ENCODE measurements around the gene MCEMP1. TPM values are rescaled to one million over a fixed set of nuclear protein-coding genes. Genes with fewer than 3 reads are reported as not detected.

Gene MCEMP1
- total RNA-seq, 2 experiments from 2014 or later: not detected

- ChIA-PET POLR2A (interaction anchor here (0.5 kb wide), 1 partner anchor 56 kb away, joined by 6 read pairs; the partner anchor contains the start of genes PET100 and XAB2), CTCF (interaction anchor here (1.2 to 1.3 kb wide), 2 partner anchors 33 to 106 kb away, joined by 3 read pairs; no protein-coding TSS in a partner anchor)
Measured at GRCh38 chr19:7685546-7686445, 8.9 kb downstream of the MCEMP1 start.

GRCh38 chr19:7687177-7687576 is 10.3 kb downstream of the MCEMP1 start:
- ChIA-PET CTCF (no interaction called here), POLR2A (no interaction called here)

- CTCF ChIA-PET: no interaction called here
- POLR2A ChIA-PET: no interaction called here
Measured at GRCh38 chr19:7689165-7689564, 12.3 kb downstream of the MCEMP1 start.

- CTCF ChIA-PET: interaction anchor here (0.9 kb wide), 1 partner anchor 10 kb away, joined by 3 read pairs; the partner anchor contains the start of gene TRAPPC5
Measured at GRCh38 chr19:7690779-7691258, 13.9 kb downstream of the MCEMP1 start.

GRCh38 chr19:7691497-7691896 is 14.6 kb downstream of the MCEMP1 start:
- CTCF ChIA-PET: interaction anchor here (0.9 kb wide), 1 partner anchor 11 kb away, joined by 3 read pairs; the partner anchor contains the start of gene TRAPPC5
- POLR2A ChIA-PET: no interaction called here

More at GRCh38 chr19:7690779-7691258, 13.9 kb downstream of the MCEMP1 start:
- POLR2A ChIA-PET: no interaction called here

GRCh38 chr19:7692417-7693088 is 15.7 kb downstream of the MCEMP1 start:
- CTCF ChIA-PET: no interaction called here
- POLR2A ChIA-PET: no interaction called here

GRCh38 chr19:7694499-7694898 is 17.6 kb downstream of the MCEMP1 start:
- CTCF ChIA-PET: interaction anchor here (0.7 kb wide), 1 partner anchor 89 kb away, joined by 3 read pairs; no protein-coding TSS in a partner anchor

GRCh38 chr19:7697721-7698287 is 20.9 kb downstream of the MCEMP1 start:
- POLR2A ChIA-PET: no interaction called here
- CTCF ChIA-PET: interaction anchor here (1.0 to 1.9 kb wide), 3 partner anchors 12 to 38 kb away, joined by 3 to 8 read pairs (median 3); partner anchors contain the start of gene TRAPPC5

More at GRCh38 chr19:7694499-7694898, 17.6 kb downstream of the MCEMP1 start:
- POLR2A ChIA-PET: interaction anchor here (0.7 kb wide), 1 partner anchor 24 kb away, joined by 3 read pairs; no protein-coding TSS in a partner anchor

- CTCF ChIA-PET: interaction anchor here (1.0 to 1.9 kb wide), 2 partner anchors 11 to 18 kb away, joined by 3 to 8 read pairs; partner anchors contain the start of gene TRAPPC5
- POLR2A ChIA-PET: interaction anchor here (0.8 kb wide), 1 partner anchor 512 kb away, joined by 5 read pairs; no protein-coding TSS in a partner anchor
Measured at GRCh38 chr19:7698583-7698982, 21.7 kb downstream of the MCEMP1 start.

- ChIA-PET CTCF (interaction anchor here (1.0 to 1.9 kb wide), 3 partner anchors 11 to 18 kb away, joined by 3 to 8 read pairs (median 3); partner anchors contain the start of gene TRAPPC5), POLR2A (interaction anchor here (0.8 kb wide), 1 partner anchor 512 kb away, joined by 5 read pairs; no protein-coding TSS in a partner anchor)
Measured at GRCh38 chr19:7699003-7699402, 22.1 kb downstream of the MCEMP1 start.

GRCh38 chr19:7699417-7700401 is 22.8 kb downstream of the MCEMP1 start:
- POLR2A ChIA-PET: interaction anchor here (0.8 kb wide), 1 partner anchor 511 kb away, joined by 5 read pairs; no protein-coding TSS in a partner anchor
- CTCF ChIA-PET: interaction anchor here (1.1 to 1.9 kb wide), 2 partner anchors 17 to 19 kb away, joined by 3 to 8 read pairs; partner anchors contain the start of gene TRAPPC5

GRCh38 chr19:7701049-7701653 is 24.3 kb downstream of the MCEMP1 start:
- ChIA-PET POLR2A (no interaction called here), CTCF (interaction anchor here (1.1 to 1.8 kb wide), 2 partner anchors 20 to 98 kb away, joined by 4 to 5 read pairs; partner anchors contain the start of gene TRAPPC5)

- CTCF ChIA-PET: interaction anchor here (1.1 to 1.8 kb wide), 2 partner anchors 21 to 98 kb away, joined by 4 to 5 read pairs; partner anchors contain the start of gene TRAPPC5
- POLR2A ChIA-PET: no interaction called here
Measured at GRCh38 chr19:7701654-7702457, 25.0 kb downstream of the MCEMP1 start, which contains the start of gene FCER2. Gene FCER2 (minus strand): TSS chr19:7702131. CDS start chr19:7699760, 2,371 bp downstream.

GRCh38 chr19:7703332-7703731 is 26.4 kb downstream of the MCEMP1 start:
- ChIA-PET CTCF (interaction anchor here (1.0 to 1.4 kb wide), 2 partner anchors 22 to 99 kb away, joined by 4 to 6 read pairs; partner anchors contain the start of gene TRAPPC5), POLR2A (no interaction called here)

GRCh38 chr19:7704280-7705060 is 27.6 kb downstream of the MCEMP1 start:
- ChIA-PET POLR2A (interaction anchor here (0.6 kb wide), 1 partner anchor 8 kb away, joined by 8 read pairs; no protein-coding TSS in a partner anchor), CTCF (interaction anchor here (0.6 to 0.7 kb wide), 2 partner anchors 165 to 306 kb away, joined by 3 to 4 read pairs; no protein-coding TSS in a partner anchor)
